GM10266 (cell line): Measurements from ENCODE around the gene COL5A1.

ENCODE experiments used
- DNase-seq: peaks from one replicate; pipeline ENCODE4 v3.0.0; 2012; ENCODE audit errors: extremely low spot score
- CTCF ChIP-seq: IDR thresholded peaks from 2 replicates; pipeline ENCODE4 v1.5.1; 2012; ENCODE audit warnings: mild to moderate bottlenecking, low read depth; ENCODE audit not compliant: control insufficient read depth, insufficient read depth; ENCODE audit errors: missing control alignments

Gene COL5A1

DNA sequence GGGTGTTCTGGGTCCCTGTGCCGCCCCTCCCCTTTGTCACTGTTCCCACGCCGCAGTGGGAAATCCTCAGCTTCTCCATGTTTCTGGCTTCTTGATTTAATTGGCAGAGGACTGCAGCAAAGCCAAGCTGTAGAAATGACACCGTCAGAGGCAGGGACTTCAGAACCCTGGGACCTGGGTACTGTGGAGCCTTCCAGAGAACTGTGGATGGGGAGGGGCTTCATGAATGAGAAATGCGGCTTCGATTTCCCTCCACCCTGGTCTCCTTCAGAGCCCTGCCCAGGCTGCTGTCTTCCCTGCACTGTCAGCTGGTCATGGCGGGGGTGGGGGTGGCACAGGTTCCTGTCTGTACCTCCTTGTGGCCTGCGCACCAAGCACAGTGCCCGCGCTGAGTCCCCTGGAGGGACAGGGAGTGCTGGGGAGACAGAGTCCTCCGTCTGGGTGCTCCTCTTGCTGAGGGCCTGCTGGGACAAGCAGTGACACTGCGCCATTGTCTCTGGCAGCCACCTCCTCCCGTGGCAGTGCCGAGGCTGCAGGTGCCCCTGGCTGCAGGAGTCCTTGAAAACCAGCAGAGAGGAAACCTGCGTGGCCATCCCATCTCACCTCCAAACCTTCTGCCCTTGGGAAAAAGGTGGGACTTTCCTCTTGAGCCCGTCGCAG, 47.2 kb downstream of the COL5A1 start:
- no peak for TF ChIP-seq CTCF
- no peak for DNase-seq

GRCh38 chr9:134689321-134690181, 47.9 kb downstream of the COL5A1 start:
- peak; percentile 64 for DNase-seq
- peak; percentile 65 for TF ChIP-seq CTCF

DNA sequence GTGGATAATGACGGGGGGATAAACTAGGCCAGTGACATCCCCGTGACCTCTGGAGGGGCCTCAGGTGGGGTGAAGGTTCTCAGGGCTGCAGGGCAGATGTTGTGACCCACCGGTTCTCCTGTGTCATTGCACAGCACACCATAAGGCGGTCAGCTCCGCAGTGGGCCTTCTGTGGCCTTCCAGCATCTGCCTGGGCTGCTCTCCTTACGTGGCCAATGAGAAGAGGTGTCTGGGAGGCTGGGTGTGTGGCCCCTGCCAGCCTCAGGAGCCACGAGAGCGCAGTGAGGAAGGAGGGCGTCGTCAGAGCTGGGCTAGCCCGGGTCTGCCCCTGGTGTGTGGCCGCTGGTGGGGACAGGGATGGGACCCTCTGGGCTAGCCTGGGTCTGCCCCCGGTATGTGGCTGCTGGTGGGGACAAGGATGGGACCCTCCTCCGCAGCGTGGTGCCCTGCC, 48.7 kb downstream of the COL5A1 start:
- no peak for TF ChIP-seq CTCF
- DNase-seq, result no peak

GRCh38 chr9:134690946-134691694, 49.5 kb downstream of the COL5A1 start:
- DNase-seq, result no peak
- TF ChIP-seq CTCF, result no peak

GRCh38 chr9:134691695-134692572, 50.3 kb downstream of the COL5A1 start:
- DNase-seq, result no peak
- TF ChIP-seq CTCF, result no peak

DNA sequence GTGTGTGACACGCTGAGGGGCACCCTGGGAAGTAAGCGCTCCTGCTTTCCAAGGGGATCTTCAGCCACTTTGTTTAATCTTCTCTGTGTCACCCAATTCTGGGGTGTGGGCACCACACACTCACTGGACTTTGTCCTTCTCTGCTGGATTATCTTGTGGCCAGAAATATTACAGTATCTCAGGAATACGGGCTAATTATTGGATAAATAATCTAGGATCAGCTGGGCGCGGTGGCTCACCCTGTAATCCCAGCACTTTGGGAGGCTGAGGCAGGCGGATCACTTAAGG, 50.9 kb downstream of the COL5A1 start:
- TF ChIP-seq CTCF, result no peak

More for the DNA sequence above, 50.9 kb downstream of the COL5A1 start:
- no peak for DNase-seq
